Cerebellar cortex (tissue), 1 donor: ENCODE data around the gene RGS14.
"Not testable (repeated sequence)": the region's sequence is repeated elsewhere in the genome, so short reads cannot be mapped to it uniquely, and the experiment has no call there.

ENCODE experiments used
- DNase-seq: peaks from one replicate; pipeline ENCODE4 v3.0.0-alpha.2; 2015; ENCODE audit warnings: low spot score

RGS14 gene

GRCh38 chr5:177328545-177329231 lies 29.0 kb upstream of the RGS14 start:
- DNase-seq: no peak

DNA sequence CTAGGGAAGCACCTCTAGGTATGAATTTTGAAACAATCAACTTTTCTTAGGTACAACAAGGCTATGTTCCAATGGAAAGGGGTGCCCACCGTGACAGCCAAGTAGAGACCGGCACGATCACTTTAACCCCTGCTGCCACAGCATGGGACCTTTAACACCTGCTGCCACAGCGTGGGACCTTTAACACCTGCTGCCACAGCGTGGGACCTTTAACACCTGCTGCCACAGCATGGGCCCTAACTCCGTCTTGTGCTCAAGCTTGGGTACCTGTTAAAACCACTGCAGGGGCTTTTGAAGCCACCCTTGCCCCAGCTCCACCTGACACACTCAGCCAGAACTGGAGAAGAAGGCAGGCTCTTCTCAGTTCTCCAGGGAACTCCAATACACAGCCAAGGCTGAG lies 27.8 kb upstream of the RGS14 start:
- no peak for DNase-seq

GRCh38 chr5:177330991-177331842 lies 26.5 kb upstream of the RGS14 start:
- DNase-seq: no peak

- no peak for DNase-seq
Measured at GRCh38 chr5:177332031-177332895, 25.5 kb upstream of the RGS14 start.

GRCh38 chr5:177332896-177333260 lies 24.8 kb upstream of the RGS14 start:
- DNase-seq: no peak

GRCh38 chr5:177333420-177334154 lies 24.1 kb upstream of the RGS14 start:
- DNase-seq: no peak

- DNase-seq: no peak
Measured at GRCh38 chr5:177334155-177334551, 23.6 kb upstream of the RGS14 start.

- DNase-seq: no peak
Measured at GRCh38 chr5:177334781-177335700, 22.7 kb upstream of the RGS14 start.

GRCh38 chr5:177335701-177336065 lies 22.0 kb upstream of the RGS14 start:
- DNase-seq: no peak

DNA sequence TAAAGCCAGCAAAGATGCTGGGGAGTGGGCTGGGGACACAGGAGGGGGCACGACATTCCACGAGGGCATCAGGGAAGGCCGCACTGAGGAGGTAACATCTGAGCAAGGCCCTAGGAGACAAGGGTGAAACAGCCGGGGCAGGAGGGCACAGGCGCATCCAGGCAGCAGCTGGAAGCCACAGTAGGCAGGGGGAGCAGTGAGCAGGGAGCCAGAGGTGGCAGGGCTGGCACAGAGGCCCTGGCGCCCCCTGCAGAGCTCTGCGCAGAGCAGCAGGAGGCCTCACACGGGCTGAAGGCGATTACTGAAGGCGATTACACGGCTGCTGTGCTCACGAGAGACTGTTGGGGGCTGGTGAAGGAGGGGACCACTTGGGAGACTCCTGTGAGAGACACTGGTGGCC lies 21.6 kb upstream of the RGS14 start:
- DNase-seq: no peak

- DNase-seq: no peak
Measured at GRCh38 chr5:177336603-177337494, 20.9 kb upstream of the RGS14 start.

DNA sequence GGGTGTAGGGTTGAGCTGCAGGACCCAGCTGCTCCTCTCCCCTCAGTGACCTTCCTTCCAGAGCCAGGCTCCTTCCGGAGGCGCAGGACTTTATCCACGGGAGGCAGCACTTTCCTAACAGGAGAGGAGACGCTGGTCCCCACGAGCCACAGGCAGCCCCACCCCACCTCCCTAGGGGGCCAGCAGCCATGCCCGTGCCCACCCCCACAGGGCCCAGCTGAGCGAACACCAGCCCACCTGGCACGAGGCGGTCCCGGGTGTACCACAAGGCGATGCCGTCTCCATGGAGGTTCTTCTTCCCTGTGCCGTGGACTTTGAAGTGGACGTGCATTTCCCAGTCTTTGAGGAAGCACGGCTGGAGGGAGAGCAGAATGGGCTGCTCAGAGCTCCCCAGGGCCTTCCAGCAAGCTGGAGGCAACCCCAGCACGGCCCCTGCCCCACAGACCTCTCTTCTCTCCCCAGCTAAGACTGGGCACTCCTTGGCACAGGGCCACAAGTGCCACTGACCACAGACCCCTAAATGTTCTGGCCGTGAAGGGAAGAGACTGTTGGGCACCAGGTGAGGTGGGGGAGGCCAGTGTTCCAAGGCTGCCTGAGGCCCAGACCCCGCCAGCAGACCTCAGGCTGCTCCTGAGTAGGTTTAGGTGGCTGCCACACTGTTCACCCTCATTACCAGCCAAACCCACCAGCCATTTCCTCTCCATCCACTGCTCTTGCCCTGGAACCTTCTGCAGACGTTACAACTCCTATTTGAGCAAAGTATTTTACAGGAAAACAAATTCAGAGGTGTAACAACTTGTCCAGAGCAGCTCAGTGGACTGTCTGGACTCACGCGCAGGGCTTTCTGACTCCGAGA lies 19.2 kb upstream of the RGS14 start:
- no peak for DNase-seq

GRCh38 chr5:177339107-177339638 lies 18.6 kb upstream of the RGS14 start:
- DNase-seq: no peak

DNA sequence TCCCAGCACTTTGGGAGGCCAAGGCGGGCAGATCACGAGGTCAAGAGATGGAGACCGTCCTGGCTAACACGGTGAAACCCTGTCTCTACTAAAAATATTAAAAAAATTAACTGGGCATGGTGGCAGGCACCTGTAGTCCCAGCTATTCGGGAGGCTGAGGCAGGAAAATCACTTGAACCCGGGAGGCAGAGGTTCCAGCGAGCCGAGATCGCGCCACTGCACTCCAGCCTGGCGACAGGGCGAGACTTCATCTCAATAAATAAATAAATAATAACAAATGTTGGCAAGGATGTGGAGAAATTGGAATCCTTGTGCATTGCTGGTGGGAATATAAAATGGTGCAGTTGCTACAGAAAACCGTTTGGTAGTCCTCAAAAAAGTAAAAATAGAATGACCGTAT lies 14.7 kb upstream of the RGS14 start:
- not testable (repeated sequence) for DNase-seq

- DNase-seq: no peak
Measured at GRCh38 chr5:177343777-177344176, 13.9 kb upstream of the RGS14 start.

- no peak for DNase-seq
Measured at GRCh38 chr5:177344891-177345290, 12.8 kb upstream of the RGS14 start.

DNA sequence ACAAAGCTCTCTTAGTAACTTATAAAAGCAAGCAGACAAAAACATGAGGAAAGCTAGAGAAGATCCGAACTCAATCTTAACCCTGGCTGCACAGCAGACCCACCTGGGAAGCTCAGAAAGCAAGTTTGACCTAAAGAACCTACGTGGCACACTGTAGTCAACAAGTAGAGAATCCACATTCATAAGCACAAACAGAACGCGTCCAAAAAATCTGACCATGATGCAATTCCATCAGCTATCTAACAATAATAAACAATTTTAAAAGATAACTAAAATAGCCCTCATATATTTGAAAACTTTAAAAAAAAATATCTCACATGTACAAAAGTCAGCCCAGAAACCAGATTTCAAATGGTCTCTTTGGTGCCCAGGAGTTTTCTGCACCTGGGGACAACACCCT lies 10.9 kb upstream of the RGS14 start:
- DNase-seq: no peak

- no peak for DNase-seq
Measured at GRCh38 chr5:177347699-177348098, 10.0 kb upstream of the RGS14 start.

DNA sequence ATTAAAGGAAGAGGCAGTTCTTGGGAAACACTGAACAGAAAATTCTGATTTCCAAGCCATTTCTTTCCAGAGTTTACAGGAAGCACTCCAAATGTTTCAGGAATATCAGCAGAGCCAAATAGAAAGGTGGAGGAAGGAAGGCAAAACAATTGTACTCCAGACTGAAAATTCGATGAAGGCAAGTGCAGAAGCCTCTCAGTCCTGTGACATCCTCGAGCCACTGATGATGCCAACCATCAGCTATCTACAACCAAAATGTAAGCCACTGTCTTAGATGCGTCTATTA lies 8.4 kb upstream of the RGS14 start:
- DNase-seq: no peak
